Measurements from ENCODE around the gene PTER. TPM values are rescaled to one million over a fixed set of nuclear protein-coding genes. Genes with fewer than 3 reads are reported as not detected.

The PTER gene, protein sequence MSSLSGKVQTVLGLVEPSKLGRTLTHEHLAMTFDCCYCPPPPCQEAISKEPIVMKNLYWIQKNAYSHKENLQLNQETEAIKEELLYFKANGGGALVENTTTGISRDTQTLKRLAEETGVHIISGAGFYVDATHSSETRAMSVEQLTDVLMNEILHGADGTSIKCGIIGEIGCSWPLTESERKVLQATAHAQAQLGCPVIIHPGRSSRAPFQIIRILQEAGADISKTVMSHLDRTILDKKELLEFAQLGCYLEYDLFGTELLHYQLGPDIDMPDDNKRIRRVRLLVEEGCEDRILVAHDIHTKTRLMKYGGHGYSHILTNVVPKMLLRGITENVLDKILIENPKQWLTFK
- total RNA-seq (10 to 100 TPM in 5 of 6 donors, 1 to 10 TPM in 1; 9.3 to 13.6 (median 11.6) TPM), polyA plus RNA-seq (1 to 10 TPM; 2.2 to 5.2 TPM)

GRCh38 chr10:16436758-16437539, at the start of gene PTER:
TSS of gene PTER (plus strand) at chr10:16437010. CDS start at chr10:16484385, 47,375 bp downstream.
- Histone ChIP-seq H3K27ac (peak within 1 kb of the TSS; percentile 54 to 87 (median 82)), H3K27me3 (no peaks in the 10 kb centered on the region), H3K36me3 (no peaks in the 10 kb centered on the region), H3K4me1 (peaks cover 11 to 34% (median 20%) of the 10 kb centered on the region in 3 donors), H3K4me3 (peak within 1 kb of the TSS; percentile 56 to 71 (median 61)), H3K9me3 (no peaks in the 10 kb centered on the region)
- TF ChIP-seq, protein P1, sequence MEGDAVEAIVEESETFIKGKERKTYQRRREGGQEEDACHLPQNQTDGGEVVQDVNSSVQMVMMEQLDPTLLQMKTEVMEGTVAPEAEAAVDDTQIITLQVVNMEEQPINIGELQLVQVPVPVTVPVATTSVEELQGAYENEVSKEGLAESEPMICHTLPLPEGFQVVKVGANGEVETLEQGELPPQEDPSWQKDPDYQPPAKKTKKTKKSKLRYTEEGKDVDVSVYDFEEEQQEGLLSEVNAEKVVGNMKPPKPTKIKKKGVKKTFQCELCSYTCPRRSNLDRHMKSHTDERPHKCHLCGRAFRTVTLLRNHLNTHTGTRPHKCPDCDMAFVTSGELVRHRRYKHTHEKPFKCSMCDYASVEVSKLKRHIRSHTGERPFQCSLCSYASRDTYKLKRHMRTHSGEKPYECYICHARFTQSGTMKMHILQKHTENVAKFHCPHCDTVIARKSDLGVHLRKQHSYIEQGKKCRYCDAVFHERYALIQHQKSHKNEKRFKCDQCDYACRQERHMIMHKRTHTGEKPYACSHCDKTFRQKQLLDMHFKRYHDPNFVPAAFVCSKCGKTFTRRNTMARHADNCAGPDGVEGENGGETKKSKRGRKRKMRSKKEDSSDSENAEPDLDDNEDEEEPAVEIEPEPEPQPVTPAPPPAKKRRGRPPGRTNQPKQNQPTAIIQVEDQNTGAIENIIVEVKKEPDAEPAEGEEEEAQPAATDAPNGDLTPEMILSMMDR (IDR thresholded peaks at IDR 0.05): no peak
- 3 to 4% methylated on average over 45 to 49 of the region's 49 CpGs for WGBS, 2 donors
- peak; percentile 95 for FAIRE-seq
- ATAC-seq: peak; percentile 93 to 98 (median 96)
- DNase-seq: peak; percentile 96 to 99 (median 99)
- intact Hi-C loops (cut with DNase I): no loop called here

- Histone ChIP-seq H3K27me3 (no peaks in the 10 kb centered on the region), H3K4me3 (no peak overlapping the region), H3K36me3 (no peaks in the 10 kb centered on the region), H3K27ac (no peak overlapping the region), H3K9me3 (no peaks in the 10 kb centered on the region), H3K4me1 (no peaks in the 10 kb centered on the region)
- ATAC-seq: no peak
- TF ChIP-seq, protein P1 (IDR thresholded peaks at IDR 0.05): no peak
- WGBS, 2 donors: 12 to 13% methylated on average over 3 of the region's 3 CpGs
- intact Hi-C loops (cut with DNase I): no loop called here
- no peak for DNase-seq
- no peak for FAIRE-seq
Observed at GRCh38 chr10:16392531-16393069, 44.2 kb upstream of the PTER start.

DNA sequence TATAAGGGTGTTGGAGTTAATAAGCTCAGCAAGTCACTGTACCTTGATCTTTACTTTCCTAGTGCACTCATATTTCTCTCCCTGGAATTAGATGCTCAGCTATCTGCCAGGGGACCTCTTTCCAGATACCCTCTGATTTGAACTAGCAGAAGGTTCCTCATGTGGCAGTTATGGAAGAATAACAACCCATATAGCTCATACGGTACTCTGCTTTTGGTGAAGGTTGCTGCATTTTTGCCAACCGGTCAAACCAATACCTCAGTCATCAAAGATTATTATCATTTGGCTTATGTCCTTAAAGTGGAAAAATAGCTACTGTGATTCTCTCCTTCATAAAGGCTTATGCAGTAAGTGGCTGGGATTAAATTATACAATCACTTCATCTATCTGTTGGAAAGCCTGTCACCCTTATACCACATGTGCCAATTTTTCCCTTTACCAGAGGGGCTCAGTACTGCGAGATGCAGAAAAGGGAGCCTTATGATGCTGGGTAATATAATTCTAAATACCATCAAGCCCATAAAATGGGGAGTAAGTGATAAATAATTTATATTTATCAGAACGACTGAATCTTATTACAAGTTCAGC, 43.4 kb upstream of the PTER start:
- no peaks in the 10 kb centered on the region for H3K9me3 ChIP-seq
- TF ChIP-seq, protein P1 (IDR thresholded peaks at IDR 0.05): no peak
- 48 to 73% methylated on average over 4 of the region's 4 CpGs for WGBS, 2 donors
- no peaks in the 10 kb centered on the region for H3K27me3 ChIP-seq
- H3K4me3 ChIP-seq: no peak overlapping the region
- DNase-seq: no peak
- intact Hi-C loops (cut with DNase I): no loop called here
- no peak for FAIRE-seq
- no peaks in the 10 kb centered on the region for H3K36me3 ChIP-seq
- no peaks in the 10 kb centered on the region for H3K4me1 ChIP-seq
- H3K27ac ChIP-seq: no peak overlapping the region
- no peak for ATAC-seq

- ATAC-seq (no peak), FAIRE-seq (no peak), DNase-seq (no peak)
- H3K9me3 ChIP-seq: no peaks in the 10 kb centered on the region
- H3K36me3 ChIP-seq: no peaks in the 10 kb centered on the region
- no peaks in the 10 kb centered on the region for H3K4me1 ChIP-seq
- TF ChIP-seq, protein P1 (IDR thresholded peaks at IDR 0.05): no peak
- no peaks in the 10 kb centered on the region for H3K27me3 ChIP-seq
- intact Hi-C loops (cut with DNase I): no loop called here
- no peak overlapping the region for H3K4me3 ChIP-seq
- WGBS, 2 donors: 78 to 84% methylated on average over 2 of the region's 2 CpGs
- no peak overlapping the region for H3K27ac ChIP-seq
Observed at GRCh38 chr10:16401416-16401815, 35.4 kb upstream of the PTER start.
